Measurements from ENCODE around the gene GALNT9.

- TF ChIP-seq, protein P1, sequence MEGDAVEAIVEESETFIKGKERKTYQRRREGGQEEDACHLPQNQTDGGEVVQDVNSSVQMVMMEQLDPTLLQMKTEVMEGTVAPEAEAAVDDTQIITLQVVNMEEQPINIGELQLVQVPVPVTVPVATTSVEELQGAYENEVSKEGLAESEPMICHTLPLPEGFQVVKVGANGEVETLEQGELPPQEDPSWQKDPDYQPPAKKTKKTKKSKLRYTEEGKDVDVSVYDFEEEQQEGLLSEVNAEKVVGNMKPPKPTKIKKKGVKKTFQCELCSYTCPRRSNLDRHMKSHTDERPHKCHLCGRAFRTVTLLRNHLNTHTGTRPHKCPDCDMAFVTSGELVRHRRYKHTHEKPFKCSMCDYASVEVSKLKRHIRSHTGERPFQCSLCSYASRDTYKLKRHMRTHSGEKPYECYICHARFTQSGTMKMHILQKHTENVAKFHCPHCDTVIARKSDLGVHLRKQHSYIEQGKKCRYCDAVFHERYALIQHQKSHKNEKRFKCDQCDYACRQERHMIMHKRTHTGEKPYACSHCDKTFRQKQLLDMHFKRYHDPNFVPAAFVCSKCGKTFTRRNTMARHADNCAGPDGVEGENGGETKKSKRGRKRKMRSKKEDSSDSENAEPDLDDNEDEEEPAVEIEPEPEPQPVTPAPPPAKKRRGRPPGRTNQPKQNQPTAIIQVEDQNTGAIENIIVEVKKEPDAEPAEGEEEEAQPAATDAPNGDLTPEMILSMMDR (conservative IDR thresholded peaks at IDR 0.05 in 1 of 2, IDR thresholded peaks at IDR 0.05 in 1 of 2; ENCODE audit: extremely low read depth in 1 of 2, insufficient read depth in 1 of 2, low read depth in 1 of 2, low read length in 2 of 2), result no peak
- TF ChIP-seq EZH2 (IDR thresholded peaks at IDR 0.05; ENCODE audit: borderline replicate concordance, low read length), result no peak
Measured at GRCh38 chr12:132178316-132178715, 151.1 kb downstream of the GALNT9 start.

Measured in mammary epithelial cell (primary cell).